Kidney tubule cell (primary cell): ENCODE measurements around the gene CRMP1.
"Not testable (repeated sequence)": the region's sequence is repeated elsewhere in the genome, so short reads cannot be mapped to it uniquely, and the experiment has no call there.

Experiments
- DNase-seq: peaks from one replicate; pipeline ENCODE4 v3.0.0-alpha.2; 2018; ENCODE audit warnings: low spot score

Gene CRMP1

GRCh38 chr4:5856362-5856761, 36.5 kb downstream of the CRMP1 start:
- not testable (repeated sequence) for DNase-seq

GRCh38 chr4:5854929-5855328, 38.0 kb downstream of the CRMP1 start:
- no peak for DNase-seq

- DNase-seq: no peak
Measured at GRCh38 chr4:5852523-5853202, 40.2 kb downstream of the CRMP1 start.

GRCh38 chr4:5851637-5852301, 41.1 kb downstream of the CRMP1 start:
- no peak for DNase-seq

GRCh38 chr4:5845035-5845905, 47.6 kb downstream of the CRMP1 start:
- DNase-seq: no peak

GRCh38 chr4:5843573-5844530, 49.0 kb downstream of the CRMP1 start:
- DNase-seq: no peak

GRCh38 chr4:5842456-5842855, 50.4 kb downstream of the CRMP1 start:
- DNase-seq: no peak

- DNase-seq: no peak
Measured at GRCh38 chr4:5839751-5840674, 52.9 kb downstream of the CRMP1 start.

- DNase-seq: no peak
Measured at GRCh38 chr4:5839332-5839731, 53.6 kb downstream of the CRMP1 start.

GRCh38 chr4:5837483-5837882, 55.4 kb downstream of the CRMP1 start:
- DNase-seq: not testable (repeated sequence)

- no peak for DNase-seq
Measured at GRCh38 chr4:5836943-5837342, 55.9 kb downstream of the CRMP1 start.

GRCh38 chr4:5828005-5828391, 64.9 kb downstream of the CRMP1 start:
- DNase-seq: no peak

- no peak for DNase-seq
Measured at GRCh38 chr4:5827108-5828004, 65.5 kb downstream of the CRMP1 start.

- no peak for DNase-seq
Measured at GRCh38 chr4:5826437-5827107, 66.3 kb downstream of the CRMP1 start.

GRCh38 chr4:5825321-5826041, 67.4 kb downstream of the CRMP1 start:
- no peak for DNase-seq

GRCh38 chr4:5824635-5825034, 68.3 kb downstream of the CRMP1 start:
- peak; percentile 40 for DNase-seq

- no peak for DNase-seq
Measured at GRCh38 chr4:5824227-5824626, 68.7 kb downstream of the CRMP1 start.

GRCh38 chr4:5823542-5824211, 69.2 kb downstream of the CRMP1 start:
- no peak for DNase-seq
